Psoas muscle (tissue), 8 donors: ENCODE data around the gene FAM167B. TPM values are rescaled to one million over a fixed set of nuclear protein-coding genes. Genes with fewer than 3 reads are reported as not detected.
"Not testable (repeated sequence)": the region's sequence is repeated elsewhere in the genome, so short reads cannot be mapped to it uniquely, and the experiment has no call there.

Experiments
- ATAC-seq, 4 donors: fragments of 200-7000 bp; cut with Tn5 transposase; one replicate each; pipeline ENCODE4 v1.9.1; 2020; ENCODE audit warnings: moderate library complexity in 3 of 4, mild to moderate bottlenecking in 2 of 4
- DNase-seq, 2 donors: peaks; one replicate each; pipeline ENCODE4 v3.0.0-alpha.2; 2020
- H3K27ac ChIP-seq: fragments of 200-600 bp; one replicate; pipeline ENCODE4 v1.8.0; 2022
- H3K27me3 ChIP-seq, 3 donors: fragments of 200-600 bp in 1 of 3; one replicate each; pipeline versions ENCODE4 v1.6.1 to v1.8.0; 2013 to 2022; ENCODE audit warnings: low read length in 2 of 3, mild to moderate bottlenecking in 2 of 3, moderate library complexity in 1 of 3; ENCODE audit not compliant: insufficient read depth in 3 of 3
- H3K36me3 ChIP-seq, 2 donors: fragments of 200-600 bp in 1 of 2; one replicate each; pipeline versions ENCODE4 v1.6.1 to v1.8.0; 2013 to 2022; ENCODE audit warnings: low read depth in 1 of 2, mild to moderate bottlenecking in 1 of 2, moderate library complexity in 1 of 2; ENCODE audit not compliant: insufficient read depth in 1 of 2
- H3K4me1 ChIP-seq: fragments of 200-600 bp; one replicate; pipeline ENCODE4 v1.8.0; 2022
- H3K4me3 ChIP-seq: fragments of 200-600 bp; one replicate; pipeline ENCODE4 v1.8.0; 2022; ENCODE audit warnings: mild to moderate bottlenecking
- H3K9me3 ChIP-seq: fragments of 200-600 bp; one replicate; pipeline ENCODE4 v1.8.0; 2022
- WGBS, 3 donors: extraction: QIAGEN DNeasy Blood & Tissue Kit; methylation state at CpG; one replicate each; pipeline versions ENCODE4 v1.1.6 to v1.1.7; 2013; 5-methylcytosine and 5-hydroxymethylcytosine counted together
- intact Hi-C, 2 donors: fragments of 100-400 bp; cut with DNase I; formaldehyde crosslinking; loops; one replicate each; pipeline versions ENCODE4 v1.11.0 to v1.14.2; 2022
- polyA plus RNA-seq, 3 donors: library from polyadenylated mRNA; stranded (reverse); fragments of 200-250 nt; gene quantifications; one replicate each; pipeline ENCODE4 v1.2.3, GENCODE V29; 2013
- total RNA-seq, 4 donors: library from RNA; stranded (reverse); fragmentation: NEBNext Ultra II Directional in 2 of 4; extraction: Animal tissue kit (Norgen Biotek cat#: 25700) in 2 of 4; gene quantifications; one replicate each; pipeline versions ENCODE4 v1.2.1 to v1.2.4, GENCODE V29; 2021 to 2023
- TF ChIP-seq, protein P1 (sequence below): fragments of 200-600 bp; IDR thresholded peaks from one replicate; pipeline ENCODE4 v1.8.0; 2022; ENCODE audit warnings: antibody characterized with exemption
- donor health status: healthy with polysubstance abuse.
- donor health status: DM: no; HTN: no; CAD: no; lungs with moderate emphysema.
- donor health status: Bipolar disorder and iron deficiency.
- donor health status: healthy.
- donor health status: DM: yes; HTN: yes; CAD: no.
- donor health status: DM: no; HTN: no; CAD: no.
- donor health status: DM: no; HTN: no; CAD: no.
- donor health status: DM: yes; HTN: yes; CAD: no.

Gene FAM167B
- total and polyA plus RNA-seq, 7 donors, result 2.0 to 6.2 (median 3.7) TPM

DNA sequence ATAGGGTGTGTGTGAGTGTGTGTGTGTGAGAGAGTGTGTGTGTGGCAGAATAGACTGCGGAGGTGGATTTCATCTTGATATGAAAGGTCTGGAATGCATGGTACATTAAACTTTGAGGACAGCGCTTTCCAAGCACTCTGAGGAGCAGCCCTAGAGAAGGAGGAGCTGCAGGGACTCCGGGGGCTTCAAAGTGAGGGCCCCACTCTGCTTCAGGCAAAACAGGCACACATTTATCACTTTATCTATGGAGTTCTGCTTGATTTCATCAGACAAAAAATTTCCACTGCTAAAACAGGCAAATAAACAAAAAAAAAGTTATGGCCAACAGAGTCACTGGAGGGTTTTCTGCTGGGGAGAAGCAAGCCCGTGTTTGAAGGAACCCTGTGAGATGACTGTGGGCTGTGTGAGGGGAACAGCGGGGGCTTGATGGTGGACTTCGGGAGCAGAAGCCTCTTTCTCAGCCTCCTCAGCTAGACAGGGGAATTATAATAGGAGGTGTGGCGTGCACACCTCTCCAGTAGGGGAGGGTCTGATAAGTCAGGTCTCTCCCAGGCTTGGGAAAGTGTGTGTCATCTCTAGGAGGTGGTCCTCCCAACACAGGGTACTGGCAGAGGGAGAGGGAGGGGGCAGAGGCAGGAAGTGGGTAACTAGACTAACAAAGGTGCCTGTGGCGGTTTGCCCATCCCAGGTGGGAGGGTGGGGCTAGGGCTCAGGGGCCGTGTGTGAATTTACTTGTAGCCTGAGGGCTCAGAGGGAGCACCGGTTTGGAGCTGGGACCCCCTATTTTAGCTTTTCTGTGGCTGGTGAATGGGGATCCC, 26.6 kb downstream of the FAM167B start:
- peaks cover 0 to 37% (median 25%) of the 10 kb centered on the region in 3 donors for H3K27me3 ChIP-seq
- intact Hi-C loops, result no loop called here
- H3K27ac ChIP-seq, result no peak overlapping the region
- WGBS, 3 donors, result 44 to 50% (median 50%) methylated on average over 10 of the region's 10 CpGs
- TF ChIP-seq, protein P1, sequence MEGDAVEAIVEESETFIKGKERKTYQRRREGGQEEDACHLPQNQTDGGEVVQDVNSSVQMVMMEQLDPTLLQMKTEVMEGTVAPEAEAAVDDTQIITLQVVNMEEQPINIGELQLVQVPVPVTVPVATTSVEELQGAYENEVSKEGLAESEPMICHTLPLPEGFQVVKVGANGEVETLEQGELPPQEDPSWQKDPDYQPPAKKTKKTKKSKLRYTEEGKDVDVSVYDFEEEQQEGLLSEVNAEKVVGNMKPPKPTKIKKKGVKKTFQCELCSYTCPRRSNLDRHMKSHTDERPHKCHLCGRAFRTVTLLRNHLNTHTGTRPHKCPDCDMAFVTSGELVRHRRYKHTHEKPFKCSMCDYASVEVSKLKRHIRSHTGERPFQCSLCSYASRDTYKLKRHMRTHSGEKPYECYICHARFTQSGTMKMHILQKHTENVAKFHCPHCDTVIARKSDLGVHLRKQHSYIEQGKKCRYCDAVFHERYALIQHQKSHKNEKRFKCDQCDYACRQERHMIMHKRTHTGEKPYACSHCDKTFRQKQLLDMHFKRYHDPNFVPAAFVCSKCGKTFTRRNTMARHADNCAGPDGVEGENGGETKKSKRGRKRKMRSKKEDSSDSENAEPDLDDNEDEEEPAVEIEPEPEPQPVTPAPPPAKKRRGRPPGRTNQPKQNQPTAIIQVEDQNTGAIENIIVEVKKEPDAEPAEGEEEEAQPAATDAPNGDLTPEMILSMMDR, result no peak
- no peaks in the 10 kb centered on the region for H3K9me3 ChIP-seq
- H3K36me3 ChIP-seq, result no peaks in the 10 kb centered on the region
- no peak for ATAC-seq
- no peak for DNase-seq
- H3K4me3 ChIP-seq, result no peak overlapping the region
- H3K4me1 ChIP-seq, result no peaks in the 10 kb centered on the region

DNA sequence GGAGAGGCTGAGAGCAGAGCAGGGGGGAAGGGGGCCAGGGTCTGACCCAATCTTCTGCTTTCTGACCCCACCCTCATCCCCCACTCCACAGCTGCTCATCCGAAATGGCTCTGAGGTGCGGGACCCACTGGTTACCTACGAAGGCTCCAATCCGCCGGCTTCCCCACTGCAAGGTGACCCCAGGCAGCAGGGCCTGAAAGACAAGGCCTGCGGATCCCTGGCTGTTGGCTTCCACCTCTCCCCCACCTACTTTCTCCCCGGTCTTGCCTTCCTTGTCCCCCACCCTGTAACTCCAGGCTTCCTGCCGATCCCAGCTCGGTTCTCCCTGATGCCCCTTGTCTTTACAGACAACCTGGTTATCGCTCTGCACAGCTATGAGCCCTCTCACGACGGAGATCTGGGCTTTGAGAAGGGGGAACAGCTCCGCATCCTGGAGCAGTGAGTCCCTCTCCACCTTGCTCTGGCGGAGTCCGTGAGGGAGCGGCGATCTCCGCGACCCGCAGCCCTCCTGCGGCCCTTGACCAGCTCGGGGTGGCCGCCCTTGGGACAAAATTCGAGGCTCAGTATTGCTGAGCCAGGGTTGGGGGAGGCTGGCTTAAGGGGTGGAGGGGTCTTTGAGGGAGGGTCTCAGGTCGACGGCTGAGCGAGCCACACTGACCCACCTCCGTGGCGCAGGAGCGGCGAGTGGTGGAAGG, 27.8 kb downstream of the FAM167B start:
- H3K27ac ChIP-seq, result no peak overlapping the region
- DNase-seq (no peak), ATAC-seq (no peak)
- H3K4me3 ChIP-seq, result no peak overlapping the region
- whole genome bisulfite sequencing, 3 donors, result 61 to 68% (median 66%) methylated on average over 28 to 31 of the region's 31 CpGs
- H3K27me3 ChIP-seq, result peaks cover 0 to 37% (median 25%) of the 10 kb centered on the region in 3 donors
- TF ChIP-seq, protein P1, result no peak
- no peaks in the 10 kb centered on the region for H3K9me3 ChIP-seq
- H3K4me1 ChIP-seq, result no peaks in the 10 kb centered on the region
- intact Hi-C loops, result no loop called here
- no peaks in the 10 kb centered on the region for H3K36me3 ChIP-seq

DNA sequence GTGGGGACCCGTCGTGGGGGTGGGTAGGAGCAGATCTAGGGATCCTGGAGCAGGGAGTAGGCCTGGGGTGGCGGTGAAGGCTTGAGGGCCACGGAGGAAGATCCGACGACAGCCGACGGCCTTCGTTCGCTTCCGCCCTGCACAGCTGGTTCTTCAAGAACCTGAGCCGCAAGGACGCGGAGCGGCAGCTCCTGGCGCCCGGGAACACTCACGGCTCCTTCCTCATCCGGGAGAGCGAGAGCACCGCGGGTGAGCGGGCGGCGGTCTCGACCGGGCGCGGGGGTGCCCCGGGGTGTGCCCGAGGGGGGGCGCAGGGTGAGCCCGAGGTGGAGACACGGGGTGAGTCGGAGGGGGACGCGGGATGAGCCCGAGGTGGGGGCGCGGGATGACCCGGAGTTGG, 28.4 kb downstream of the FAM167B start:
- H3K36me3 ChIP-seq, result no peaks in the 10 kb centered on the region
- peaks cover 0 to 37% (median 25%) of the 10 kb centered on the region in 3 donors for H3K27me3 ChIP-seq
- DNase-seq, result no peak
- H3K4me3 ChIP-seq, result no peak overlapping the region
- H3K9me3 ChIP-seq, result no peaks in the 10 kb centered on the region
- TF ChIP-seq, protein P1, result no peak
- H3K4me1 ChIP-seq, result no peaks in the 10 kb centered on the region
- 12 to 30% (median 25%) methylated on average over 30 to 41 of the region's 41 CpGs for WGBS, 3 donors
- H3K27ac ChIP-seq, result no peak overlapping the region
- intact Hi-C loops, result no loop called here
- peak in 1 of 4 donors; percentile 24 for ATAC-seq

DNA sequence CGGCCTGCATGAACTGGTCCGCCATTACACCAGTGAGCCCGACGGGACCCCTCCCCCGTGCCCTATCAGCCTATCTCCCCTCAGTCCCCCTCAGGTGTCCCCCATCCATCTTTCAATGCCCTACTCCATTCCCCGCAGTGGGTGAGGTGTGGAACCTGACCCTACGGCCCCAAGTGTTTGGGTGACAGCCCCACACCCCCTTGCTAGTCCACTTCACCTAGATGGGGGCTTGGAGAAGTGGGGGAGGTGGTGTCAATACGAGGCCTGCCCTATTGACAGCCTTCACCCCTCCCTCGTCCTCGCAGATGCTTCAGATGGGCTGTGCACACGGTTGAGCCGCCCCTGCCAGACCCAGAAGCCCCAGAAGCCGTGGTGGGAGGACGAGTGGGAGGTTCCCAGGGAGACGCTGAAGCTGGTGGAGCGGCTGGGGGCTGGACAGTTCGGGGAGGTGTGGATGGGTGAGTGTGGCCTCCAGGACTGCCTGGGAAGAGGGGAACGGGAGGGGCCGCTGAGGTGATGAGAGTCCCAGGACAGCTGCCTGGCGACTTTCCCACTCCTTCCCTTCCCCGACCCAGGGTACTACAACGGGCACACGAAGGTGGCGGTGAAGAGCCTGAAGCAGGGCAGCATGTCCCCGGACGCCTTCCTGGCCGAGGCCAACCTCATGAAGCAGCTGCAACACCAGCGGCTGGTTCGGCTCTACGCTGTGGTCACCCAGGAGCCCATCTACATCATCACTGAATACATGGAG, 29.2 kb downstream of the FAM167B start:
- DNase-seq (no peak), ATAC-seq (peak in 3 of 4 donors; percentile 29 to 49 (median 31))
- Histone ChIP-seq H3K4me1 (no peaks in the 10 kb centered on the region), H3K27me3 (peaks cover 0 to 34% (median 25%) of the 10 kb centered on the region in 3 donors), H3K27ac (no peak overlapping the region), H3K36me3 (no peaks in the 10 kb centered on the region), H3K9me3 (no peaks in the 10 kb centered on the region), H3K4me3 (no peak overlapping the region)
- TF ChIP-seq, protein P1, result no peak
- 52 to 59% (median 52%) methylated on average over 29 to 30 of the region's 30 CpGs for WGBS, 3 donors
- intact Hi-C loops, result no loop called here

GRCh38 chr1:32284777-32285176, 37.8 kb downstream of the FAM167B start:
- ATAC-seq, H3K36me3 ChIP-seq, intact Hi-C loops, DNase-seq, H3K9me3 ChIP-seq, H3K4me1 ChIP-seq, H3K27ac ChIP-seq, H3K27me3 ChIP-seq, H3K4me3 ChIP-seq: not testable (repeated sequence)
- WGBS, 3 donors, result 88 to 91% (median 90%) methylated on average over 8 of the region's 8 CpGs
